G401 (cell line): ENCODE results near the gene SLC49A3. TPM values are rescaled to one million over a fixed set of nuclear protein-coding genes. Genes with fewer than 3 reads are reported as not detected.

Experiments used
- DNase-seq: peaks from one replicate; pipeline ENCODE4 v3.0.0-alpha.2; 2015; ENCODE audit warnings: low spot score
- in situ Hi-C: cut with HindIII; loops from 2 replicates; pipeline ENCODE4 v1.10.0; 2016; ENCODE audit warnings: low sequenced_read_pairs, mixed read lengths
- total RNA-seq: library from RNA; depleted of rRNA; stranded (reverse); fragments of >200 nt; shearing (Covaris generic); gene quantifications from 2 replicates; pipeline ENCODE4 v1.2.3, GENCODE V29; 2014

SLC49A3 gene
- total RNA-seq, 1 experiment from 2014 or later, result not detected

DNA sequence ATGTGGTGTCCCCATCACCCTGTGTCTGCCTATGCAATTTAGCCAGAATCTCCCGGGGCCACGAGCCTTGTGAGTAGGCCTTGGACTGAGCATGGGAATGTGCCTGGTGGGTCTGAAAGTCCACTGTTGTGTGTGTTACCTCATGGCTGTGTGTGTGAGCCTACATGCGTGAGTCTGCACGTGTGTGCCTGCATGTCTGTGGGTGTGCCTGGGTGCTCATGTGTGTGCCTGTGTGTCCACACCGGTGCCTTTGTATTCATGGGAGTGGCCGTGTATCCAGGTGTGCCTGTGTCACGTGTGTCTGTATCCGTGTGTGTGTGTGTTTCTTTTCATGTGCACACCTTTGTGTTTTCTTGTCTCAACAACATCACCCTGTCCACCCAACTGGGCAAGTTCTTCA, 29.1 kb downstream of the SLC49A3 start:
- DNase-seq, result no peak
- in situ Hi-C loops, result no loop called here

DNA sequence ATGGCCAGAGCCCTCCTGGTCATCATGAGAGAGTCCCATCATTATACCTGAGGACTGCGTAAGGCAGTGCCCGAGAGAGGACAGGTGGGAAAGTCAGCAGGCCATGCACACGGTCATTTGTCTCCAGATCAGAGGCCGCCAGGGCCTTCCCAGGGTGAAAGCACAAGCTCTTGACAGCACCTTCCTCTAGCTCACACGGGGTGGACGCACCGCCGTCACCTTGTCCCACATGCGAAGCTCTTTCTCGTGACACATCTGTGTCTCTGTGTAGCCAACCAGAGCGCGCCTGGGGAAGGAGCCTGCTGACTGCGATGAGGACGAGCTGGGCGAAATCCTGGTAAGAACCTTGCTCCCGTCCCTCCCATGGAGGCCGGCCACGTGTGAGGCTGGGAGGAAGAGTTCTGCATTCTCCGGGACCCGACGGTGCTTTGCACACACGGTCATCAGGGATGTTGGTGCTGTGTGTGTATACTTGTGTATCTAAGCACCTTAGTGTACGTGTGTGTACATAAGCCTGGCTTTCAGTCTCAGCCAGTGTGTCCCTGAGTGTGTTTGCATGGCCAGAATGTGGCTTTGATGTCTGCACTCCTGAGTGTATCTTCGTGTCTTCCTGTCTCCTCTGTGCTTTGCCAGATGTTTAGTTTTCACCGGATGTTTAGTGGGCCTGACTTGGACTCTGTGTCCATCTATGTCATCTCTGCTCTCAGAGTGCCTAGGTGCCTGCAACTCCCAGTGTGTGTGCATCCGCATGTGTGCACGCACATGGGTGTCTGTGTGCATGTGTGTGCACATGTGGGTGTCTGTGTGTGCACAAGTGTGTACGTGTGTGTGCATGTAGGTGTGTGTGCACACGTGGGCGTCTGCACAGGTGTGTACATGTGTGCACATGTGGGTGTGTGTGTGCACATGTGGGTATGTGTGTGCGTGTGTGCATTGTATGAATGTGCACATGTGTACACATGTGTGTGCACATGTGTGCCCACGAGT, 30.0 kb downstream of the SLC49A3 start:
- DNase-seq, result no peak
- in situ Hi-C loops, result no loop called here

DNA sequence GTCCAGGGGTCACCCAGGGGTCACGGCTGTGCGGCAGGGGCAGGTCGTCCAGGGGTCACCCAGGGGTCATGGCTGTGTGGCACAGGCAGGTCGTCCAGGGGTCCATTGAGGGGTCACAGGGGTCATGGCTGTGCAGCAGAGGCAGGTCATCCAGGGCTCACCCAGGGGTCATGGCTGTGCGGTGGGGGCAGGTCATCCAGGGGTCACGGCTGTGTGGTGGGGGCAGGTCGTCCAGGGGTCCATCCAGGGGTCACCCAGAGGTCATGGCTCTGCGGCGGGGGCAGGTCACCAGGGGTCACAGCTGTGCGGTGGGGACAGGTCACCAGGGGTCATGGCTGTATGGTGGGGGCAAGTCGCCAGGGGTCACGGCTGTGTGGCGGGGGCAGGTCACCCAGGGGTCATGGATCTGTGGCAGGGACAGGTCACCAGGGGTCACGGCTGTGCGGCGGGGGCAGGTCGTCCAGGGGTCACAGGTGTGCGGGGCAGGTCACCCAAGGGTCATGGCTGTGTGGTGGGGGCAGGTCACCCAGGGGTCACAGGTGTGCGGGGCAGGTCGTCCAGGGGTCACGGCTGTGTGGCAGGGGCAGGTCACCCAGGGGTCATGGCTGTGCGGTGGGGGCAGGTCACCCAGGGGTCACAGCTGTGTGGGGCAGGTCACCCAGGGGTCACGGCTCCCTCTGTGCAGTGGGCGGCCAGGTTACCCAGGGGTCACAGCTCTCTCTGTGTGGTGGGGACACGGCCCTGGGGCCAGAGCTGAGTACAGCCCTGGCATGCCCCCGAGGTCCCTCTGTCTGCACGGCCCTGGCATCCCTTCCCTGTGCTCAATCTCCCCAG, 30.9 kb downstream of the SLC49A3 start:
- DNase-seq, result no peak
- in situ Hi-C loops, result no loop called here

DNA sequence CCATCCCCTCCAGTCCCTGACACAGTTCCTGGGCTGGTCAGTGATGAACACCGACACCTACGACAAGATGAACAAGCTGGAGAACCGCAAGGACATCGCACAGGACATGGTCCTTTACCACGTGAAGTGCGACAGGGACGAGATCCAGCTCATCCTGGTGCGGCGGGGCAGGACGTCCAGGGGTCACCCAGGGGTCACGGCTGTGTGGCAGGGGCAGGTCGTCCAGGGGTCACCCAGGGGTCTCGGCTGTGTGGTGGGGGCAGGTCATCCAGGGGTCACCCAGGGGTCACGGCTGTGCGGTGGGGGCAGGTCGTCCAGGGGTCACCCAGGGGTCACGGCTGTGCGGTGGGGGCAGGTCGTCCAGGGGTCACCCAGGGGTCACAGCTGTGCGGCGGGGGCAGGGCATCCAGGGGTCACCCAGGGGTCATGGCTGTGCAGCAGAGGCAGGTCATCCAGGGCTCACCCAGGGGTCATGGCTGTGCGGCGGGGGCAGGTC, 31.6 kb downstream of the SLC49A3 start:
- in situ Hi-C loops, result no loop called here
- DNase-seq, result no peak

DNA sequence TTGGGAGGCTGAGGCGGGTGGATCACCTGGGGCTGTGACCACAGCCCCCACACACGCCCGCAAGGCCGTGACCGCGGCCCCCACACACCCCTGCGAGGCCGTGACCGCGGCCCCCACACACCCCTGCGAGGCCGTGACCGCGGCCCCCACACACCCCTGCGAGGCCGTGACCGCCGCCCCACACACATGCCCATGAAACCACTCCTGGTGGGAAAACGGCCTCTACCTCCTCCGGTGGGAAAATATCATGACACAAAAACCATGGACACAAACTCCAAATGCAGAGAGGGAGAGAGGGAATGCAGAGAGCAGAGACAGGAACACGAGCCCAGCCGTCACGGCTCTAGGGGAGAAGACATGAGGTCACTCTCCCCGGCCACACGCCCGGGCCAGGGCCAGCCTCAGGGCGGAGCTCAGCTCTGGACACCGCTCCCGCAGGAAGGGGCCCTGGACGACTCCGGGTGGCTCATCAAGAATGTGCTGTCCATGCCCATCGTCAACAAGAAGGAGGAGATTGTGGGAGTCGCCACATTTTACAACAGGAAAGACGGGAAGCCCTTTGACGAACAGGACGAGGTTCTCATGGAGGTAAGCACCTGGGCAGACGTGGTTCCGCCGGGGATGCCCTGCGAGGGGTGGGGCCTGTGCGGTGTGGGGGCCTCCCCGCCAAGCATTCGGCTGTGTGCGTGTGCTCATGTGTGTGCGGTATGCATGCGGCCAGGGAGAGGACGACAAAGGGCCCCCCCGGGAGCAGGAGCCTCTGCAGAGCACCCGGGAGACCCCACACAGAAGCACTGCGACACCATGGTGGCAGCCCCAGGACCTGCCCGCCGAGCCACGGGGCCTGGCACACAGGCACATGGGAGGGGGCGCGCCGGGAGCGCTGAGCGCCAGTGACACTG, 32.3 kb downstream of the SLC49A3 start:
- no peak for DNase-seq
- in situ Hi-C loops, result no loop called here

DNA sequence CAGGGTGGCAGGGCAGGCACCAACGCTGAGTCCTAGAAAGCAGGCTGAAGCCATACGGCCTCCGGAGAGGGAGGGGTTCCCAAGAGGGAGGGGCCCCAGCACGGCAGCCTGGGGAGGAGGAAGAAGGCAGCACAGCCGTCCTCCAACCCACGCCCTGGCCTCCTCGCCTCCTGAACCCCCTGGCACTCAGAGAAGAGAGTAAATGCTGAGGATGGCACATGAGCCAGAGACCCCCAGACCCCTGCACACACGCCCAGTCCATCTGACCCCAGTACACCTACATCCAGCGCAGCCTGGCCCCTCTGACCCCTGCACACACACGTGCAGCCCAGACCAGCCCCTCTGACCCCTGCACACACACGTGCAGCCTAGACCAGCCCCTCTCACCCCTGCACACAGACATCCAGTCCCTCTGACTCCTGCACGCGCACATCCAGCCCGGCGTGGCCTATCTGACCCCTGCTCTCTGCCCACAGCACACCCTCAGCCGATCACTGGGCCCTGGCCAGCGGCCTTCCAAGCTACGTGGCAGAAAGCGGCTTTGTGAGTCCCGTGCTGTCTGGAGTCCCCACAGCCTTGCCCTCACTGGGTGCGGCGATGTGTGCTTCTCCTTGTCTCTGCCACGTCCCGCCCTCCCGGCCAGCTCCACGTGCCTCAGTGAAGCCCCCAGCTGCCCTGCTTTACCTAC, 33.3 kb downstream of the SLC49A3 start:
- in situ Hi-C loops, result no loop called here
- DNase-seq, result no peak

DNA sequence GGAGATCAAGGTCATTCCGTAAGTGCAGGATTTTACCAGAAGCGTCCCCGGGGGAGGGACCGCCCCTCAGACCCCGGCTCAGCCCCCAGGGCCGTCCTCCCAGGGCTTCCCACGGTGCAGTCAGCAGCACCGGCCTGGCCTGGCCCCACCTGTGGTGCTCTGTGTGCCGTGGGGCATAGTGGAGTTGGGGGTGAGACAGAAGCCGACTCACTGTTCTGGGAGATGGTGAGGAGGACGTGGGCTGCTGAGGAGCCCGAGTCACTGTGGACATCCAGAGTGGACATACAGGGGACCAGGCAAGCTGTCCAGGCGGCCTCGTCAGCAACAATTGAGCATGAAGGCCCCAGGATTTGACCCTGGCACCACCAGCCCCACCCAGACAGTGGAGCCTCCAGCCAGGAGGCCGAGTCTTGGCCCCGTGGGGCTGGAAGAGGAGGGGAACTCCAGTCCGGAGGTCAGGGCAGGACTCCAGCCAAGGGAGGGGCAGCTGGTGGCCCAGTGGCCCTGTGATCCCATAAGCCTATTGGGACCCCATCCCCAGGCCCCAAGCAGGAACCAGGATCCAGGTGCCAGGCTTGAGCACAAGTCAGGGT, 34.0 kb downstream of the SLC49A3 start:
- no peak for DNase-seq
- in situ Hi-C loops, result no loop called here

DNA sequence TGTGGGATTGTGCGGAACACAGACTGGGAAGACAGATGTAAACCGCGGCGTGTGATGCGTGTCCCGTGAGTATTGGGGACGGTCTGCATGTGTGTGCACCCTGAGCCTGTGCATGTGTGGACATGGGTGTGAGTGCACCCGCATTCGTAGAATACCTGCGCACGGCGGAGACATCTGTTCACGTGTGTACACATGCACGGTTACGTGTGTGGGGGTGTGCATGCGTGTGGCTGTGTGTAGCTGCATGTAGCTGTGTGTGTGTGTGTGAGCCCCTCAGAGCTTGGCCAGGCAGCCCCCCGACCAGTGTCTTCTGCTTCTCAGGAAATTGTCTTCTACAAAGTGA, 34.5 kb downstream of the SLC49A3 start:
- no peak for DNase-seq
- in situ Hi-C loops, result no loop called here

DNA sequence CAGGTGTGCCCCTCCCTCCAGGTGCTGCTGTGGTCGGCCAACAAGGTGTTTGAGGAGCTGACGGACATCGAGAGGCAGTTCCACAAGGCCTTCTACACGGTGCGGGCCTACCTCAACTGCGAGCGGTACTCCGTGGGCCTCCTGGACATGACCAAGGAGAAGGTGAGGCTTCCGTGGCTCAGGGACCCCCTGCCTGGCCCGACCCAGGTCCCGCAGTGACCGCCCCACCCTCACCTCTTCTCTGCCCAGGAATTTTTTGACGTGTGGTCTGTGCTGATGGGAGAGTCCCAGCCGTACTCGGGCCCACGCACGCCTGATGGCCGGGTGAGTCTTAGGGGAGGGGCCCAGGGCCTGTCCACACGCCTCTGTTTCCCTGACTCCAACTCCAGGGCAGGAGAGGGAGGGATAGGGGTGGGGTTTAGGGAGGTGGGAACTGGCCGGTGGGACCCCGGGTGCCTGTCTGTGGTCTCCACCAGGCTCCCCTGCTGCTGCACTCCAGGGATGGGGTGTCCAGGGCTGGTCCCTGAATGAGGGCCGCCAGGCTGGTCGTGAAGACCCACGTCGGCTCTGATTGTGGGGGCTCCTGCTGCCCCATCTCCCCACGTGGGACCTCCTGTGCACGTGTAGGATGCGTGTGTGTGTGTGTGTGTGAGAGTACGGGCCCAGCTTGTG, 35.0 kb downstream of the SLC49A3 start:
- in situ Hi-C loops, result no loop called here
- no peak for DNase-seq

DNA sequence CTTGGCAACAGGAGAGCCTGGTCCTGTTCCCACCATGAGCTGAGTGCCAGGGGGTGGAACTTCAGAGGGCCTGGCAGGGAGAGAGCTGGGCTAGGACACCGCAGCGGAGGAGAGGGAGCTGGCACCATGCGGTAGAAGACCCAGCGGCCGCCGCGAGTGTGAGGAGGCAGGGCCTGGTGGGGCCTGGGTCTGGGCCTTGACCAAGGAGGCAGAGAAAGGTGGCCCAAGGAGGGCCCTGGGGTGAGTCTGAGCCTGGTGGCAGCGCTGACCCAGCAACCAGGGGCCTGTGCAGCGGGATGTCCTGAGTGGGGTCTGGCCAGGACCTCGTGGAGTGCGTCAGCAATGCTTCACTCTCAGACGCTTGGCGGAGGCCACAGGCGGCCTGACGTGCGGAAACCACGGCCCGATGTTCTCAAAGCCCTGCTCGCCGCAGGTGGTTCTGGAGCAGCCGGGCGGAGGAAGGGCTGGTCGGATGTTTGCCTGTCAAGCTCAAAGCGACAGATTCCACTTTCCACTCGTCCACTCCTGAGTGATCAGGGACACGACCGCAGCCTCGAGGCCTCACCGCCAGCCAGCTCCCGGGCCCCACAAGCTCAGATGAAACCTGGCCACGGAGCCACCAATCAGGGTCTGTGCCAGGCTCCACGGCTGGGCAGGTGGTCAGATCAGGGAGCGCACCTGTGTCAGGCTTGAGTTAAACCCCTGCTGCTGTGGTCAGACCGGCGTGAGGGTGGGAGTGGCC, 35.7 kb downstream of the SLC49A3 start:
- in situ Hi-C loops, result no loop called here

DNA sequence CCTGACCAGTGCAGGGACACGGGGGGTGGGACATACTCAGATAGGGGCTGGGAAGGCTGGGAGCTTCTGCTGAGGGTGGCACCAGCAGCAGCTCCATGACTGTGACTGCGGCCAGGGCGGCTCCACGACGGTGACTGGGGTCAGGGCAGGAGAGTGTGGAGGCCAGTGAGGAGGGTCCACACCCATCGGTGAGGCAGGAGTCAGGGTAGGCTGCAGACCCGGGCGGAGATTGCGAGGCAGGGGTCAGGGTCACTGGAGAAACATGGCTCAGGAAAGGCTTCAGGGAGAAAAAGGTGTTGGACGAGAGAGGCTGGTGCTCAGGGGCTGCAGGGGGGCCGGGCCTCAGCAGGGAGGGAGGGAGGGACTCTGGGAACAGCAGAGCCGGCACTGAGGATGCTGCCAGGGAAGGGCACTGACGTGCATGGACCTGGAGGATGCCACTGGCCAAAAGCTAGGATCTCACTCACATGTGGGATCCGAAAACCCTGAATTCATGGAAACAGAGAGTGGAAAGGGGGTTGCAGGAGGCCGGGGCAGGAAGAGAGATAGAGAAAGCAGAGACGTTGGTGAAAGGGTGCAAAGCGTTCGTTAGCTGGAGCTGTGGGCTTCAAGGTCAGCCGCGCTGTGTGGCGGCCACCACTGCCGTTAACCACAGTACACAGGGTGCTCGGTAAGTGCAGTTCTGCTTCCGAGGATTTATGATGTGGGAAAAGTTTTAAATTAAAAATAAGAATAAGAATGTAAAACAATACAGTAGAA, 36.9 kb downstream of the SLC49A3 start:
- in situ Hi-C loops, result no loop called here

More for the DNA sequence above, 35.7 kb downstream of the SLC49A3 start:
- DNase-seq, result no peak

DNA sequence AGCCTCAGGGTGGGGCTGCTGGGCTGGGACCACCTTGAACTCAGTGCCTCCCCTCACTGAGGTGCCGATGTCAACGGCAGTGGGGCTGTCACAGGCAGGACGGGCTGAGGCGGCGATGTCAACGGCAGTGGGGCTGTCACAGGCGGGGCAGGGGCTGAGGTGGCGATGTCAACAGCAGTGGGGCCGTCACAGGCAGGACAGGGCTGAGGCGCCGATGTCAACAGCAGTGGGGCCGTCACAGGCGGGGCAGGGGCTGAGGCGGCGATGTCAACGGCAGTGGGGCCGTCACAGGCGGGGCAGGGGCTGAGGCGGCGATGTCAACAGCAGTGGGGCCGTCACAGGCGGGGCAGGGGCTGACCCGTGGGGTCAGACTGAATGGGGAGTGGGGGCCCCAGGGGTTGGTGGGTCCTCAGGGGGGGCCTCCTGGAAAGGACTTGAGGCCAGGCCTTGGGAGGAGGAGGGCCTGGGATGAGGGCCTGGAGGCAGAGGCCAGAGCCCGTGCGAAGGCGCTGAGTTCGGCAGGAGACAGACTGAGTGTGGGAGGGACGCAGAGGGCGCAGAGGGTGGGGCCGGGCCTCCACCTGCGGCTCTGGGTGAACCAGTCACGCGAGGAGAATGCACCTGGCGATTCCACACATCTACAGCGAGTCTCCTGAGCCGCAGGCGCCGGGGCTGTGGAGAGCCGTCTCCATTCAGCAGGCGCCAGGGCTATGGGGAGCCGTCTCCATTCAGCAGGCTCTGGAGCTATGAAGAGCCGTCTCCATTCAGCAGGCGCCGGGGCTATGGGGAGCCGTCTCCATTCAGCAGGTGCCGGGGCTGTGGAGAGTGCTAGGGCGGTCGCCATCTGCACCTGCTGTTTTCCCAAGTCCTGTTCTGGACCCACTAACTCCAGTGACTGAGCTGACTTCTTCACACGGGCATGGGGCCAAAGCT, 37.7 kb downstream of the SLC49A3 start:
- in situ Hi-C loops, result no loop called here
- no peak for DNase-seq

More for the DNA sequence above, 36.9 kb downstream of the SLC49A3 start:
- no peak for DNase-seq

DNA sequence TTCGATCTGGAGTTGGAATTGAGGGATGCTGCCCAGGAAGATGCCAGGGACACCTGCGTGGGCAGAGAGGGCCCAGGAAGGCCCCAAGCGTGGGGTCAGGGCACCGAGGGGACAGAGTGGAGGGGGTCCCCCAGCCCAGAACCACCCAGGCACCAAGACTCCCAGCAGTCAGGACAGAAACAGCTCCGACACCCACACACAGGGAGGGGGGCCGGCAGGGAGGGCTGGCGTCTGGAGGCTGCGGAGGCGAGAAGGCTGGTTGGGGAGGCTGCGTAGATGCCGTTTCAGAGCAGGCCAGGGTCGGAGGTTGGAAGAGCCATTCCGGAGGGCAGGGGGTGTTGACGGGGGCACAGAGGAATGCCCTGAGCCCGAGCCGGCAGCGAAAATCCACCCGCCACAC, 38.5 kb downstream of the SLC49A3 start:
- in situ Hi-C loops, result no loop called here
- DNase-seq, result no peak

DNA sequence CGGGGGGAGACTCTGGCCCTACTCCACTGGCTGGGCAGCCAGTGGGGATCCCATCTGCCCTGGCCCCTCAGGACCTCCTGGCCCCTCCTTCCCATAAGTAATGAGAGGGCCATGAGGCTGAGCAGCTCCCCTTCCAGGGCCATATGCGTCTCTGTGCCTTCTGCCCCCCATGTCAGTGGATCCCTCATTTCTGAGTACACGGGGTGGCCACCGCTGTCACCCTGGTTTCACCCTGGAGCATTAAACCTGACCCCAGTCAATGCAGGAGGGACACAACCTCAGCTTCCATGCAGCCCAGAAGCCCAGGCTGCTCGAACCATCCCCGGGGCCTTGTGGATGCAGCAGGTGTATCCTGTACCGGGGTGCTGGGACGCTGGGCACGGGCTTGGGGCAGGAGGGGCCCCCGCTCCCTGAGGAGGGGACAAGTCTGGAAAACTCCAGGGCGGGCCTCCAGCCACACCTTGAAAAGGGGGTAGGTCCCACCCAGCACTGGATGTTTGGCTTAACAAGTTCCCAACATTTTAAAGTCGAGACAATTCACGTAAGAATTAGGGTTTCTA, 39.1 kb downstream of the SLC49A3 start:
- in situ Hi-C loops, result no loop called here
- DNase-seq, result no peak

DNA sequence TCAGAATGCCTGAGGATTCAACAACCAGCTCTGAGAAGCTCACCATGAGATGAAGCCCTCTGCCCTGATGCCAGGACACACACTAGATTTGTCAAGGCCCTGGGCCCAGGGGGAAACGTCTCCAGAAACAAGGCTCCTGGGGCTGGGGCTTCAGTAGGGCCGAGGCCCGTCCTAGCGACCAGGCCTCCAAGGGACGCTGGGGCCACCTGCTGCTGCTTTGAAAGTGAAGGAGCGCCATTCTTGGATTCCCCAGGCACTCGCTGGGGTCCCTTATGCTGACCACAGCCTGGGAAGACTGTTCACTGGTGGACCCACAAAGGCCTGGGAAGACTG, 39.7 kb downstream of the SLC49A3 start:
- in situ Hi-C loops, result no loop called here
- no peak for DNase-seq
